OCI-M1 (cell line): ENCODE measurements around the gene IL6ST.

Source experiments
- DNase-seq: peaks from one replicate; lab custom pipeline; 2025; lab: John Stamatoyannopoulos, UW

Gene IL6ST

DNA sequence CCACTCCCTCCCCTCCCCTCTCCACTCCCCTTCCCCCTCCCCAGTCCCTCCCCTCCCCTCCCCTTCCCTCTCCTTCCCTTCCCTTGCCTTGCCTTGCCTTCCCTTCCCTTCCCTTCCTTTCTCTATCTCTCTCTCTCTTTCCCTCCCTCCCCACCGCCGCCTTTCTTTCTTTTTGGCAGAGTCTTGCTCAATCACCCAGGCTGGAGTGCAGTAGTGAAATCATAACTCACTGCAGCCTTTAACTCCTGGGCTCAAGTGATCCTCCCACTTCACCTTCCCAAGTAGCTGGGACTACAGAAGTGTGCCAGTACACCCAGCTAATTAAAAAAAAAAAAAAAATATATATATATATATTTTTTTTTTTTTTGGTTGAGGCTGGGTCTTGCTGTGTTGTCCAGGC lies 98.1 kb downstream of the IL6ST start:
- DNase-seq = peak; percentile 17

GRCh38 chr5:55896238-55896637 lies 98.5 kb downstream of the IL6ST start:
- DNase-seq = no peak

- DNase-seq = no peak
These were observed 99.4 kb downstream of the IL6ST start for GRCh38 chr5:55895346-55895745.

GRCh38 chr5:55894135-55894534 lies 100.6 kb downstream of the IL6ST start:
- DNase-seq = no peak

DNA sequence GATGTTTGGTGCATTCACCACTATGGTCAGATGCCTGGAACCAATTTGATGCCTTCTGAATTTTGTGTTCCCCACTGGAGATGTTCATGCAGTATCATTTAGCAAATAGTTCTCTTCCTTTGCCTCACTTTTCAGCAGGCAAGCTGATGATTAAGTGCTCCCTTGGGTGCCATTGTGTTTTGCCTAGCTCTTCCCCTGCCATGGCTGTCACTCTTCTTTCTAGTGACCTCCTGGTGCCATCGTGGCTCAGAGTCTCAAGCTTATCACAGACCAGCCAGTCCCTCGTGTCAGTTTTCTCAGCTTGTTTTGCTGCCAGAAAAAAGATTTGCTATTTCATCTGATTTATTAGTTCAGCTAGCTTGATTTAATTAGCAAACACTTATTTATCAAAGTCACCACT lies 102.3 kb downstream of the IL6ST start:
- no peak for DNase-seq

DNA sequence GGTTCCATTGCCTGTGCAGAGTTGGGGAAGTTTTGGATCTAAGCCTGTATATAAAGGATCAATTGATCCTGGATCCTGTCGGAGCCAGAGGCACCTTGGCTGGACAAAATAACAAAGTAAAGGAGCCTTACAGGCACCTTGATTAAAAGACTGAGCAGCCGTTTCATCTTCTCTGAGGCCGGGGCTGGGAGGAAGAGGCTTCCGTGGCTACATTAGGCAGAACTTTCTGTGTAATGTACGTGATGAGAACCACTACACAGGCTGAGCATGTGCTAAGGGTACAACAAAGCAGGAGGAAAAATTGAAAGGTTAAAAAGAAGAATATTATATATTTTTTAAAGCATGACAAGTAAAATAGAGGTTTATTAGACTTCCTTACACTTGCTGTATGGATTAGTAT lies 106.6 kb downstream of the IL6ST start:
- no peak for DNase-seq

- DNase-seq = no peak
These were observed 109.4 kb downstream of the IL6ST start for GRCh38 chr5:55885359-55885758.
